Spleen (tissue), 11 donors: ENCODE measurements around the gene SLC25A13. TPM values are rescaled to one million over a fixed set of nuclear protein-coding genes. Genes with fewer than 3 reads are reported as not detected.

Experiments
- DNase-seq: peaks from one replicate; pipeline ENCODE4 v3.0.0-alpha.2; 2020
- H3K27ac ChIP-seq, 8 donors: fragments of 200-600 bp; sonication (generic) in 7 of 8; 1 replicate in 4 of 8; 2 replicates in 4 of 8; pipeline versions ENCODE4 v1.5.0 to v1.8.0; 2016 to 2021; ENCODE audit warnings: inconsistent platforms in 4 of 8, mild to moderate bottlenecking in 4 of 8, moderate library complexity in 1 of 8
- H3K27me3 ChIP-seq, 7 donors: fragments of 200-600 bp; sonication (generic) in 6 of 7; replicated peaks in 1 of 7; 1 replicate in 4 of 7; 2 replicates in 3 of 7; pipeline versions ENCODE4 v1.5.0 to v1.8.0; 2016 to 2021; ENCODE audit warnings: inconsistent platforms in 3 of 7, mild to moderate bottlenecking in 1 of 7
- H3K36me3 ChIP-seq, 6 donors: fragments of 200-600 bp; sonication (generic) in 5 of 6; 1 replicate in 4 of 6; 2 replicates in 2 of 6; pipeline versions ENCODE4 v1.5.0 to v1.8.0; 2016 to 2021; ENCODE audit warnings: inconsistent platforms in 2 of 6
- H3K4me1 ChIP-seq, 6 donors: fragments of 200-600 bp; sonication (generic) in 5 of 6; 1 replicate in 3 of 6; 2 replicates in 3 of 6; pipeline versions ENCODE4 v1.5.0 to v1.8.0; 2016 to 2021; ENCODE audit warnings: inconsistent platforms in 3 of 6
- H3K4me3 ChIP-seq, 8 donors: fragments of 200-600 bp; sonication (generic) in 7 of 8; 1 replicate in 4 of 8; 2 replicates in 4 of 8; pipeline versions ENCODE4 v1.5.0 to v1.8.0; 2016 to 2021; ENCODE audit warnings: inconsistent platforms in 4 of 8, mild to moderate bottlenecking in 4 of 8, moderate library complexity in 2 of 8
- H3K9me3 ChIP-seq, 8 donors: fragments of 200-600 bp; sonication (generic) in 7 of 8; 1 replicate in 4 of 8; 2 replicates in 4 of 8; pipeline versions ENCODE4 v1.5.0 to v1.8.0; 2016 to 2021; ENCODE audit warnings: inconsistent platforms in 4 of 8
- CTCF ChIP-seq, 11 experiments: fragments of 200-600 bp in 7 of 11; fragments of 450-650 bp in 4 of 11; sonication (generic) in 4 of 11; IDR thresholded peaks in 8 of 11; conservative IDR thresholded peaks in 3 of 11; 1 replicate in 7 of 11; 2 replicates in 4 of 11; pipeline versions ENCODE4 v1.4.0 to v1.8.0; 2016 to 2021; ENCODE audit warnings: antibody characterized with exemption in 11 of 11, inconsistent platforms in 4 of 11, mild to moderate bottlenecking in 1 of 11
- POLR2A ChIP-seq, 3 donors: fragments of 450-650 bp; IDR thresholded peaks; one replicate each; pipeline ENCODE4 v1.5.1; 2017; ENCODE audit warnings: antibody characterized with exemption in 3 of 3, mild to moderate bottlenecking in 1 of 3
- POLR2AphosphoS5 ChIP-seq, 3 donors: sonication (generic); formaldehyde crosslinking; IDR thresholded peaks; one replicate each; pipeline ENCODE4 v1.5.1; 2017; ENCODE audit warnings: antibody characterized with exemption in 3 of 3
- WGBS, 5 donors: extraction: QIAGEN DNeasy Blood & Tissue Kit in 3 of 5; methylation state at CpG; one replicate each; pipeline versions ENCODE4 v1.1.5 to v1.1.7; 2013 to 2018; 5-methylcytosine and 5-hydroxymethylcytosine counted together
- intact Hi-C: fragments of 100-400 bp; cut with DNase I; formaldehyde crosslinking; loops from one replicate; pipeline ENCODE4 v1.15.0; 2023; ENCODE audit warnings: low total_unique reads
- polyA plus RNA-seq, 3 donors: library from polyadenylated mRNA; stranded (reverse); fragments of 200-250 nt; gene quantifications; one replicate each; pipeline ENCODE4 v1.2.1, GENCODE V29; 2013
- total RNA-seq, 7 donors: library from RNA; depleted of rRNA in 3 of 7; stranded (reverse); fragments of >200 nt in 3 of 7; fragmentation: NEBNext Ultra II Directional in 4 of 7; extraction: Animal tissue kit (Norgen Biotek cat#: 25700) in 4 of 7; gene quantifications; one replicate each; pipeline versions ENCODE4 v1.1.0 to v1.2.1, GENCODE V29; 2016 to 2021
- donor health status: healthy with polysubstance abuse.
- donor health status: DM: no; HTN: no; CAD: no; lungs with moderate emphysema.
- donor health status: DM: no; HTN: no; CAD: no.
- donor health status: Bipolar disorder and iron deficiency.
- donor health status: healthy.
- donor health status: DM: no; HTN: no; CAD: no.
- donor health status: DM: yes; HTN: yes; CAD: no.

Gene SLC25A13
- total and polyA plus RNA-seq, 10 donors, result 6.3 to 44.4 (median 25.9) TPM

GRCh38 chr7:96322847-96323461, 1.1 kb upstream of the SLC25A13 start:
- no peak for TF ChIP-seq POLR2AphosphoS5 (IDR thresholded peaks at IDR 0.05)
- no peak for TF ChIP-seq POLR2A (IDR thresholded peaks at IDR 0.05)
- no peak for TF ChIP-seq CTCF (IDR thresholded peaks at IDR 0.05 in 8 of 11, conservative IDR thresholded peaks at IDR 0.05 in 3 of 11)
- Histone ChIP-seq H3K27ac (peak overlapping the region in 1 of 8 donors; percentile 98), H3K4me1 (peaks cover 15 to 45% (median 28%) of the 10 kb centered on the region in 6 donors), H3K4me3 (peak overlapping the region in 2 of 8 donors; percentile 98 to 100), H3K9me3 (peaks cover 0 to 5% (median 0%) of the 10 kb centered on the region in 8 donors), H3K27me3 (no peaks in the 10 kb centered on the region), H3K36me3 (no peaks in the 10 kb centered on the region)
- DNase-seq, result no peak
- WGBS, 5 donors, result 85 to 95% (median 92%) methylated on average over 7 of the region's 7 CpGs
- intact Hi-C loops, result no loop called here

- H3K27me3 ChIP-seq, result no peaks in the 10 kb centered on the region
- H3K9me3 ChIP-seq, result peaks cover 0 to 5% (median 0%) of the 10 kb centered on the region in 8 donors
- peak overlapping the region; percentile 82 to 100 (median 94) for H3K4me3 ChIP-seq
- WGBS, 5 donors, result 35 to 58% (median 38%) methylated on average over 5 to 9 of the region's 9 CpGs
- peaks cover 15 to 43% (median 28%) of the 10 kb centered on the region in 6 donors for H3K4me1 ChIP-seq
- DNase-seq, result no peak
- H3K27ac ChIP-seq, result peak overlapping the region; percentile 93 to 99 (median 98)
- intact Hi-C loops, result no loop called here
- no peaks in the 10 kb centered on the region for H3K36me3 ChIP-seq
- TF ChIP-seq POLR2AphosphoS5 (IDR thresholded peaks at IDR 0.05) (no peak), POLR2A (IDR thresholded peaks at IDR 0.05) (no peak), CTCF (IDR thresholded peaks at IDR 0.05 in 8 of 11, conservative IDR thresholded peaks at IDR 0.05 in 3 of 11) (no peak)
These were observed 436 bp upstream of the SLC25A13 start for GRCh38 chr7:96322373-96322695.

GRCh38 chr7:96321031-96321657, 754 bp downstream of the SLC25A13 start:
- TF ChIP-seq POLR2A (IDR thresholded peaks at IDR 0.05), result peak in 1 of 3 donors; percentile 21
- TF ChIP-seq CTCF (IDR thresholded peaks at IDR 0.05 in 8 of 11, conservative IDR thresholded peaks at IDR 0.05 in 3 of 11), result no peak
- TF ChIP-seq POLR2AphosphoS5 (IDR thresholded peaks at IDR 0.05), result peak in 1 of 3 donors; percentile 24
- Histone ChIP-seq H3K9me3 (no peaks in the 10 kb centered on the region), H3K27me3 (no peaks in the 10 kb centered on the region), H3K36me3 (no peaks in the 10 kb centered on the region), H3K4me1 (peaks cover 15 to 55% (median 31%) of the 10 kb centered on the region in 6 donors), H3K4me3 (peak overlapping the region; percentile 82 to 100 (median 94)), H3K27ac (peak overlapping the region; percentile 93 to 99 (median 98))
- peak; percentile 95 for DNase-seq
- intact Hi-C loops, result no loop called here
- WGBS, 5 donors, result 0 to 2% (median 0%) methylated on average over 11 to 22 of the region's 22 CpGs

- TF ChIP-seq POLR2A (IDR thresholded peaks at IDR 0.05) (no peak), POLR2AphosphoS5 (IDR thresholded peaks at IDR 0.05) (no peak), CTCF (IDR thresholded peaks at IDR 0.05 in 8 of 11, conservative IDR thresholded peaks at IDR 0.05 in 3 of 11) (no peak)
- Histone ChIP-seq H3K9me3 (no peaks in the 10 kb centered on the region), H3K4me1 (peaks cover 15 to 62% (median 31%) of the 10 kb centered on the region in 6 donors), H3K27ac (peak overlapping the region; percentile 93 to 99 (median 98)), H3K36me3 (no peaks in the 10 kb centered on the region), H3K4me3 (peak overlapping the region in 6 of 8 donors; percentile 6 to 100 (median 88)), H3K27me3 (no peaks in the 10 kb centered on the region)
- 19 to 32% (median 24%) methylated on average over 2 of the region's 2 CpGs for WGBS, 5 donors
- DNase-seq, result no peak
- intact Hi-C loops, result no loop called here
These were observed 1.5 kb downstream of the SLC25A13 start for GRCh38 chr7:96320442-96320841.
